SU-DHL-6 (cell line): ENCODE data around the gene NYAP2.

Experiments
- EZH2phosphoT487 ChIP-seq: fragments of 200-600 bp; sonication (generic), shearing (Covaris generic); conservative IDR thresholded peaks from 2 replicates; pipeline ENCODE4 v1.6.1; 2018; ENCODE audit warnings: mild to moderate bottlenecking, antibody characterized with exemption, low read length, moderate library complexity, mixed read lengths
- TF ChIP-seq, protein P1 (sequence below): fragments of 200-600 bp; sonication (generic); IDR thresholded peaks from one replicate; pipeline ENCODE4 v1.5.1; 2017; ENCODE audit warnings: antibody characterized with exemption, mild to moderate bottlenecking, low read length, moderate library complexity; ENCODE audit not compliant: insufficient read depth, poor library complexity, severe bottlenecking

DNA sequence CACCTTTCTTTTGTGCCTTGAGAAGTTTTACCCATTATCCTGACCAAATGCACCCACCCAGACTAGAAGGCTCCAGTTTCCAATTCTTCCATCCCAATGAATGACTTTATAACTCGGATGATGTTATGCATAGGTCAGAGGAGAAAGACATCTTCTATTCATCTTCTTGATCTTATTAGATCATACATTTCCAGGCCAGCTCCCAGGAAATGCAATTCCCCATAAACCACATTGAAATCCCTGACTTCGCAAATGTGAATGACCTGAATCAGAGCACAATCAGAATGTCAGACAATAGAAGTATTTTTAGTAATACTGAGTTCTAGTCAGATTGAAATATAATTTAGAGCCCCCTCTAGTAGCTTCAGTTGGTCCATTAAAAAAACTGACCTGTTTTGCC is 62.9 kb downstream of the NYAP2 start:
- TF ChIP-seq, protein P1, sequence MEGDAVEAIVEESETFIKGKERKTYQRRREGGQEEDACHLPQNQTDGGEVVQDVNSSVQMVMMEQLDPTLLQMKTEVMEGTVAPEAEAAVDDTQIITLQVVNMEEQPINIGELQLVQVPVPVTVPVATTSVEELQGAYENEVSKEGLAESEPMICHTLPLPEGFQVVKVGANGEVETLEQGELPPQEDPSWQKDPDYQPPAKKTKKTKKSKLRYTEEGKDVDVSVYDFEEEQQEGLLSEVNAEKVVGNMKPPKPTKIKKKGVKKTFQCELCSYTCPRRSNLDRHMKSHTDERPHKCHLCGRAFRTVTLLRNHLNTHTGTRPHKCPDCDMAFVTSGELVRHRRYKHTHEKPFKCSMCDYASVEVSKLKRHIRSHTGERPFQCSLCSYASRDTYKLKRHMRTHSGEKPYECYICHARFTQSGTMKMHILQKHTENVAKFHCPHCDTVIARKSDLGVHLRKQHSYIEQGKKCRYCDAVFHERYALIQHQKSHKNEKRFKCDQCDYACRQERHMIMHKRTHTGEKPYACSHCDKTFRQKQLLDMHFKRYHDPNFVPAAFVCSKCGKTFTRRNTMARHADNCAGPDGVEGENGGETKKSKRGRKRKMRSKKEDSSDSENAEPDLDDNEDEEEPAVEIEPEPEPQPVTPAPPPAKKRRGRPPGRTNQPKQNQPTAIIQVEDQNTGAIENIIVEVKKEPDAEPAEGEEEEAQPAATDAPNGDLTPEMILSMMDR = no peak
- no peak for TF ChIP-seq EZH2phosphoT487
